ENCODE data around the gene SARDH. TPM values are rescaled to one million over a fixed set of nuclear protein-coding genes. Genes with fewer than 3 reads are reported as not detected.

SARDH gene
- total and polyA plus RNA-seq, 12 donors = 0.81 to 9.6 (median 3.0) TPM

DNA sequence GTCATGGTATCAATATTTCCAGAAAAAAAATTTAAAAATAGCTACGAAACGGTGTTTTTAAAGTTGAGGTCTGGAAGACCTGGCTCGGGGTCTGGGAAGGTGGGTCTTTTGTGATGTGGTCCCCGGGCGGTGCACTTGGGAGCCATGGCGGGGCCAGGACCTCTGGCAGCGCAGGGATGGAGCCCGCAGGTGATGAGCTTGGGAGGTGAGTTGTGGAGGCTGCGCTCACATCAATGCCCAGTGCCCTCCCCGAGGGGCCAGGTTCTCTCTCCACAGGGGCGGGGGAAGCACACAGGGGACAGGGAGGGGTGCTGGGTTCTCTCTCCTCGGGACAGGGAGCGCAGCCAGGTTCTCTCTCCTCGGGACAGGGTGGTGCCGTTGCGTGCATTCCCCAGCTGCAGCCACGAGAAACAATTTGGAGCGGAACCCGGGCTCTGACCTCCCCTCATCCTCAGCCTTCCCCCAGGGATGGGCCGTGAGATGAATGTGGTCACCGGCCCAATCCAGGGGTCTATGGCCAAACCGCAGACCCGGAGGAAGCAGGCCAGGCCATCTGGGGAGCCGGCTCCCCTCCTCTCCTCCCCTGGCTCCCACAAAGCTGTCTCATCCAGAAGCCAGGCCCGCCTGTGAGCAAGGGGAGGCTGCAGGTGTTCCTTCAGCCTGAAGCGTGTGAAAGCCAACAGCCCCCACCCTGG lies 76.2 kb downstream of the SARDH start:
- Histone ChIP-seq H3K27me3 (no peaks in the 10 kb centered on the region), H3K4me3 (no peak overlapping the region), H3K27ac (no peak overlapping the region), H3K36me3 (replicated peaks in 1 of 2) (no peaks in the 10 kb centered on the region), H3K4me1 (replicated peaks in 1 of 2) (peaks cover 0 to 9% of the 10 kb centered on the region in 2 donors), H3K9me3 (replicated peaks in 1 of 3) (no peaks in the 10 kb centered on the region)
- 75 to 80% (median 78%) methylated on average over 10 to 26 of the region's 26 CpGs for WGBS, 4 donors
- no peak for DNase-seq
- no peak for TF ChIP-seq POLR2A (IDR thresholded peaks at IDR 0.05)
- intact Hi-C loops (cut with DNase I) = no loop called here

GRCh38 chr9:133659516-133659915 lies 78.6 kb downstream of the SARDH start:
- no peak for TF ChIP-seq POLR2A (IDR thresholded peaks at IDR 0.05)
- TF ChIP-seq, protein P1, sequence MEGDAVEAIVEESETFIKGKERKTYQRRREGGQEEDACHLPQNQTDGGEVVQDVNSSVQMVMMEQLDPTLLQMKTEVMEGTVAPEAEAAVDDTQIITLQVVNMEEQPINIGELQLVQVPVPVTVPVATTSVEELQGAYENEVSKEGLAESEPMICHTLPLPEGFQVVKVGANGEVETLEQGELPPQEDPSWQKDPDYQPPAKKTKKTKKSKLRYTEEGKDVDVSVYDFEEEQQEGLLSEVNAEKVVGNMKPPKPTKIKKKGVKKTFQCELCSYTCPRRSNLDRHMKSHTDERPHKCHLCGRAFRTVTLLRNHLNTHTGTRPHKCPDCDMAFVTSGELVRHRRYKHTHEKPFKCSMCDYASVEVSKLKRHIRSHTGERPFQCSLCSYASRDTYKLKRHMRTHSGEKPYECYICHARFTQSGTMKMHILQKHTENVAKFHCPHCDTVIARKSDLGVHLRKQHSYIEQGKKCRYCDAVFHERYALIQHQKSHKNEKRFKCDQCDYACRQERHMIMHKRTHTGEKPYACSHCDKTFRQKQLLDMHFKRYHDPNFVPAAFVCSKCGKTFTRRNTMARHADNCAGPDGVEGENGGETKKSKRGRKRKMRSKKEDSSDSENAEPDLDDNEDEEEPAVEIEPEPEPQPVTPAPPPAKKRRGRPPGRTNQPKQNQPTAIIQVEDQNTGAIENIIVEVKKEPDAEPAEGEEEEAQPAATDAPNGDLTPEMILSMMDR (IDR thresholded peaks at IDR 0.05) = no peak
- H3K36me3 ChIP-seq (replicated peaks in 1 of 2) = no peaks in the 10 kb centered on the region
- H3K4me3 ChIP-seq = no peak overlapping the region
- H3K27ac ChIP-seq = peak overlapping the region in 1 of 5 donors; percentile 61
- H3K4me1 ChIP-seq (replicated peaks in 1 of 2) = peaks cover 0 to 9% of the 10 kb centered on the region in 2 donors
- no peak for DNase-seq
- WGBS, 4 donors = 50 to 66% (median 58%) methylated on average over 7 to 13 of the region's 13 CpGs
- no peaks in the 10 kb centered on the region for H3K9me3 ChIP-seq (replicated peaks in 1 of 3)
- peaks cover 12% of the 10 kb centered on the region for H3K27me3 ChIP-seq
- intact Hi-C loops (cut with DNase I) = no loop called here

DNA sequence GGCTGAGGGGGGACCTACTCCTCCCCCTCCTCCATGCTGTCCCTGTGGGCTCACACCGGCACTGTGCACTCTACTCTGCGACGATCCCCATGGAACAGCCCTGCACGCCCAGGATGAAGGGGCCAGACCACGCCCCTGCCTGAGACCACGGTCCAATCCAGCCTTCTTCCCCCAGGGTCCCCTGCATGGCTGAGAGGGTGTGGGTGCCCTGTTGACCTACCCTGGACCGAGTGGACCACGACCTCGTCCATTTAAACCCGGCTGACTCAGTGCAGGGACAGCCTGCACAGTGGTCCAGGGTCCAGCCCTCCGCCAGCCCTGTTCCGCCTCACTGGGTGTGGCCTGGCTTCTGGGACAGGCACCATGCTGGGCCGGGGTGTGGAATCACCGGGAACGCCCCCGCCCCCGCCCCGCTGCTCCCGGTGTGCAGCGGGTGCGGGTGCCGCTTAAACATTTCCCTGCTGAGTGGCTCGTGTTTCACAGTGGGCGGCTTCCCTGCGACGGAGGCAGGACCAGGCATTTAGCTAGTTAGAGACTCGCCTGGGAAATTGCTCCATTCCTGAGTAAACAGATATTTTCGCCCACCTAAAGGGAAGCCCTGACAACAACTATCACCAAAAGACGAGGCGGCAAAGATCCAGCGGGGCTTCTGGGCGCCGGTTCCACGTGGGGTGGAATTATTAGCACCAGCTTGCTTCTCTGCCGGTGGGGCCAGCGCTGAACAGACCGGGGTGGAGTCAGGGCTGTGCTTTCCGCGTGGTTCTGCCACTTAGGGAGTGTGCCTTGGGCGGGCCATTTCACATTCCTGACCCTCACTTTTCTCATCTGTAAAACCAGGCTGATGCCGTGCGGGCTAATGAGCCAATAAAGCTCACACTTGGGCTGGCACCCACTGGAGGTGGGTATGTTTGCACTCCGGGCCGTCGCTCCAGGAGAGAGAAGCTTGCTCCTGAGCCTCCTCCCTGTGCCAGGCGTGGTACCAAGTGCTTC lies 79.4 kb downstream of the SARDH start:
- Histone ChIP-seq H3K36me3 (replicated peaks in 1 of 2) (no peaks in the 10 kb centered on the region), H3K9me3 (replicated peaks in 1 of 3) (no peaks in the 10 kb centered on the region), H3K4me3 (no peak overlapping the region), H3K4me1 (replicated peaks in 1 of 2) (peaks cover 0 to 9% of the 10 kb centered on the region in 2 donors), H3K27ac (peak overlapping the region in 1 of 5 donors; percentile 61), H3K27me3 (peaks cover 12% of the 10 kb centered on the region)
- 9 to 32% (median 13%) methylated on average over 21 to 46 of the region's 46 CpGs for WGBS, 4 donors
- intact Hi-C loops (cut with DNase I) = no loop called here
- peak in 4 of 7 donors; percentile 33 to 60 (median 50) for DNase-seq
- TF ChIP-seq POLR2A (IDR thresholded peaks at IDR 0.05) = no peak
- TF ChIP-seq, protein P1 (IDR thresholded peaks at IDR 0.05) = no peak

GRCh38 chr9:133657120-133657661 lies 81.0 kb downstream of the SARDH start:
- peak in 3 of 7 donors; percentile 33 to 42 (median 37) for DNase-seq

More at GRCh38 chr9:133657120-133657661, 81.0 kb downstream of the SARDH start:
- Histone ChIP-seq H3K36me3 (replicated peaks in 1 of 2) (no peaks in the 10 kb centered on the region), H3K27me3 (peaks cover 12% of the 10 kb centered on the region), H3K27ac (no peak overlapping the region), H3K9me3 (replicated peaks in 1 of 3) (no peaks in the 10 kb centered on the region), H3K4me3 (no peak overlapping the region), H3K4me1 (replicated peaks in 1 of 2) (peaks cover 0 to 9% of the 10 kb centered on the region in 2 donors)
- WGBS, 4 donors = 69 to 80% (median 75%) methylated on average over 13 of the region's 13 CpGs
- intact Hi-C loops (cut with DNase I) = no loop called here
- TF ChIP-seq, protein P1 (IDR thresholded peaks at IDR 0.05) = peak in 4 of 6 experiments; percentile 20 to 61 (median 50)
- no peak for TF ChIP-seq POLR2A (IDR thresholded peaks at IDR 0.05)
